ENCODE results near the gene MIEF1.
"Not testable (repeated sequence)": the region's sequence is repeated elsewhere in the genome, so short reads cannot be mapped to it uniquely, and the experiment has no call there.

MIEF1 gene

DNA sequence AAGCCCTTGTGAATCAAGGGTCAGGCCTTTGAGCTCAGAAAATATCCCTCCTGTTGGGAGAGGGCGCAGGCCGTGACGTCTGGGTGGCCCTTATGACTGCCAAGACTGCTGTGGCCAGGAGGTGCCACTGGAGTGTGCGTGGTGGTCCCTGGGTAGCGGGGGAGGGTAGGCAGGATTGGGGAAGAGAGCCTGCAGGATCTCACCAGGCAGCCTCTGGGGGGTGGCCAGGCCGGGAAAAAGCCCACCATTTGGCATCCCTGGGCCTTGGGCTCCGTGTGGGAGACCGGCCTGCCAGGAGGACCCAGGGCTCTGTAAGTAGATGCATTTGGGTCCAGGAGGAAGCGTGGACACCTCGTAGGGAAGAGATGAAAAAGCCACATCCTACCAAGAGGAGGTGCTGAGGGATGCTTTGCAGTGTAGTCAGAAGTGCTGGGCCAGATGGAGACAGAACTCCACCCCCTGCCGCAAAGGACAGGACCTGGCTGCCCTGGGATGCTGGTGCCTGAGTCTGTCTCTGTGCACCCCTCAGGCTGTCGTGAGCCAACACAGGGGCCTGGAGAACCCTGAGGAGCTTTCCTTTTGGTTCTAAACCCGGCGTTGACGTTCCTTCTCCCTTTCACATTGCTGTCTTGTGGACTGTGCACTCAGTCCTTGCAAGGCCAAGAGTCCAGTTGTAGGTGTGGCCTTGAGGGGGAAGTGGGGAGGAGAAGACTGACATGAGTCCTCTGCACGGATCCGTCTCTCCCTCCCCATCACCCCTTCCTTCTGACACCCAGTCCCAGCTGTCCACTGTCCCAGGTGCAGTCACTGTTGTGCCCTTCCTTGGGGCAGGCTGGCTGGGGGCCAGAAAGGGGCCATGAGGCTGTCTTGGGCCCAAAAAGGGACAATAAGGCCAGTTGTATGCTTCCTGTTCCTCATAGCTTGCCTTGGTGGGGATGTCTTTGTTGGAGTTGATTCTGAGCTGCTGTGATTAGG, 12.7 kb upstream of the MIEF1 start:
- H3K27ac ChIP-seq = no peak overlapping the region
- DNase-seq (ENCODE audit: low read depth, low spot score) = no peak

DNA sequence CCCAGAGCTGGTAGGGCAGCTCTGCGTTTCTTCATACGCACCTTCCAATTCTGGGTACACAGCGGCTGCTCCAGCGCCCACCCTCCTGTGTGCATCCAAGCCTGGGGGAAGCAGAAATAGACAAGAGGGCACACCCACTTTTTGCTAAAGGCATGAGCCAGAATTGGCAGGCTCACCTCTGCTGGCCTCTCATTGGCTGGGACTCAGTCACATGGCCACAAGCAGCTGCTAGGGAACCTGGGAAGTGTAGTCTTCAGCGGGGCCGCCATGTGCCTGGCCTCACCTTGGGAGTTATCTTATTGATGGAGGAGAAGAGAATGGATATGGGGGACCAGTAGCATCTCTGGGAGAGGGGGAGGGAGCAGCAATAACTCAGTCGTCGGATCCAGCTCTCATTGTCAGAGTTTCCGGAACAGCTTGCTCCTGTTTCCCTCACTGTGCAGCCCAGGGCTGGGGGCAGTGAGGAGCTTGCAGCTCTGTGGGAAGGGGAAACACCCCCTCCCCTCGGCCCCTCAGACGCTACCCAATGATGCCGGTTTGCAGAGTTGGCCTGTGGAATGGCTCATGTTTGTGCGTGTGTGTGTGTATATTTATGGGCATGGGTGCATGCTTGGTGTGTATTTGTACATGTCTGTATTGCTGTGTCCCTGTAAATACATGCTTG, 11.8 kb upstream of the MIEF1 start:
- H3K27ac ChIP-seq = no peak overlapping the region
- DNase-seq (ENCODE audit: low read depth, low spot score) = no peak

DNA sequence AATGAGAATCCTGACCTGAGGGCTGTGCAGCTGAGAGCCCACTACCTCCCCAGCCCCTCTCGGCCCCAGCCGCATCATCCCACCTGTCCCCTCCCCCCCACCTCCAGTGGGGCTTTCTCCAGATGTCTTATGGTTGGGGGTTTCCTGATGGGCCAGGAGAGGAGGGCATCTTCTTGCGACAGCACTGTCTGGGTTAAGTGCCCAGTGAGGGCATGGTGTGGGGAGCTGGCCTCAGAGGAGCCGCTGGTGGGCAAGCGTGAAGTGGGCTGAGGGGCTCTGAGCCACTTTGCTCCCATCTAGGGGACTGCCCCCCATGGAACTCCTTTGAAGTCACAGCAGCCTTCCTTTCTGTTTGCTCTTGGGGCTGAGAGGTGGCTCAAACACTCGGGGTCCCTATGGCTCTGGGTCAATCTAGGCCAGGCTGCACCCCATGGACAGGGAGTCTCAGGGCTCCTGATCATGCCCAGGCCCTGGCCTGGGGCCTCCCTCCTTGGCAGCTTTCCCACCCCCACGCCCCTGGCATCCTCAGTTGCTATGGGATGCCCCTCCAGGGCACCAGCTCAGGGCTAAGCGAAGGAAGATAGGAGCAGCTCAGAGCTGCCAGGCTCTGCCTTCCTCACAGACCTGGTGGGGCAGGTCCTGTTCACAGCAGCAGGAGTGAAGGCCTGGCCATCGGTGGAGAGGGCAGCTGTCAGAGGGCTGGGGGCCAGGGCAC, 11.0 kb upstream of the MIEF1 start:
- no peak for DNase-seq (ENCODE audit: low read depth, low spot score)
- no peak overlapping the region for H3K27ac ChIP-seq

DNA sequence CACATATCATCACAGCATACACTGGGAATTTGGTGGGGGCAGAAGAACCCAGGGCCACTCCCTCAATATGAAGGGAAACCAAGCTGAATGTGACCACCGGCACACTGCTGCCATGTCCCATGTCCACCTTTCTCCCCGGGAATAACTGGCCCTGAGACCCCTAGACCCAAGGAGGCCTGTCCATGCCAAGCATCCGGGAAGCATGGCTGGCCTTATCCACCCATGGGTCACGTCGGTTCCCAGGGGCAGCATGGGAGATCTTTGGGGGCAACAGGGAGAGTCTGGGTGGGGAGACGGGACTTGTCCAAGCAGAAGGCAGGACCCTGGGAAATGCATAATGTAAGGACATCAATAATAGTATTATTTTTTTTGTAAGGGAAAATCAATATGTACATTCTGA, 10.4 kb upstream of the MIEF1 start:
- no peak overlapping the region for H3K27ac ChIP-seq
- DNase-seq (ENCODE audit: low read depth, low spot score) = no peak

DNA sequence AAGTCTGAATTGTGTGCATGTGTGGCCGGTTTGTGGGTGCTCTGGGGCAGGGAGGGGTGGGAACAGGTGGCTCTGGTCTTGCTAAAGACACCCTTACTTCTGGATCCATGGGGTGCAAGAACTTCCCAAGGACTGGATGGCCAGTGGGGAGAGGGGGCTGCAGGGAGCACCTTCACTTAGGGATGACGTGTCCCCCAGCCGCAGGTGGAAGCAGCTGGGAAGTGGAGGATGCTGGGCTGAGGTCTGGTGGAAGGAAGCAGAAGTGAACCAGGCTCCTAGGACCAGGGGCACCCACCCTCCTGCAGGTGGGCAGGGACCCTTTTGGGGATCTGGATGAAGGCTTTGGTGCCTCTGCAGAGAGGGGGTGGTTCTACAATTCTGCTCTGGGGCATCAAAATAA, 9.9 kb upstream of the MIEF1 start:
- no peak for DNase-seq (ENCODE audit: low read depth, low spot score)
- no peak overlapping the region for H3K27ac ChIP-seq

DNA sequence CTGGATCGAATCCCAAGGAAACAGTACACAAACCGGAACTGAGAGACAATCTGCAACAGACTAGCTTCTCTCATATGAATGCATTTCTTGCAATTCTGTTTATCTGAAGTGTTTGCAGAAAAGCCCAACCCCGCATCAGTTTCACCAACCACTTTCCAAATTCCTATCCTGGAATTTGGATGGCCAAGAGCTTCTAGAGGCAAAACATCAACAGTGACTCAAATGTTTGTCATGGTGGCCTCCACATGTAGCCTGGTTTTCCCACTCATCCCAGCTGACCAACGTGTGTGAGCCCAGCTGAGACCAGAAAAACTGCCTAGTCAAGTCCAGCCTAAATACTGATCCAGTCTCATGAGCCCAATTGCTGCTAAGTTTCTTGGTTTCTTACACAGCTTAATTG, 8.3 kb upstream of the MIEF1 start:
- DNase-seq (ENCODE audit: low read depth, low spot score) = no peak
- H3K27ac ChIP-seq = no peak overlapping the region

DNA sequence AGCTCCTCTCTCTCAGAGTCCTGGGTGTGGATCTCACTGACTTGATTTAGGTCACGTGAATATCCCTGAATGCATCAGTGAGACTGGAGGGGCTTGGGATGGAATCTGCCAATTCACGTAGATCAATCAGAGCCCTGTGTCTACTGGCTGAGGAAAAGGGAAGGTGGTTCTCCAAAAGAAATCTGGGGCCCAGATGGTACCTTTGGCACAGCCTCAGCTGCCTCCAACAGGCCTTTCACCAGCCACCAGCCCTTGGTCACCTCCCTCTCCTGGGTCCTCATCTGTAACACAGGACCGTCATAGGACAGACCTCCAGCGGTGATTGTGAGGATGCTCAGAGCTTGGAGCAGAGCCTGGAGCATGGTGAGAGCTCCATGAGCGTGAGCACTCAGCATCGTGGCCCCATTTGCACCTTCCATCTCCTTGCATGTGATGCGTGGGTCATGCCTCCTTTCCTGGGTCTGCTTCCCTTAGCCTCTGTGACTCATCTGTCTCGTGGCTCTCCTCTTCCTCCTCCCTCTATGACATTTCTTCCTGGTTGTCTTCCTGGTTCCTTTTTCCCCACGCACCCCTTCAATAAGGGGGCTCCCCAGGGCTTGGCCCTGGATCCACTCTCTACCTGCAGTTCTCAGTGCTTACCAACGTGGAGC, 7.5 kb upstream of the MIEF1 start:
- DNase-seq (ENCODE audit: low read depth, low spot score) = no peak
- H3K27ac ChIP-seq = no peak overlapping the region

DNA sequence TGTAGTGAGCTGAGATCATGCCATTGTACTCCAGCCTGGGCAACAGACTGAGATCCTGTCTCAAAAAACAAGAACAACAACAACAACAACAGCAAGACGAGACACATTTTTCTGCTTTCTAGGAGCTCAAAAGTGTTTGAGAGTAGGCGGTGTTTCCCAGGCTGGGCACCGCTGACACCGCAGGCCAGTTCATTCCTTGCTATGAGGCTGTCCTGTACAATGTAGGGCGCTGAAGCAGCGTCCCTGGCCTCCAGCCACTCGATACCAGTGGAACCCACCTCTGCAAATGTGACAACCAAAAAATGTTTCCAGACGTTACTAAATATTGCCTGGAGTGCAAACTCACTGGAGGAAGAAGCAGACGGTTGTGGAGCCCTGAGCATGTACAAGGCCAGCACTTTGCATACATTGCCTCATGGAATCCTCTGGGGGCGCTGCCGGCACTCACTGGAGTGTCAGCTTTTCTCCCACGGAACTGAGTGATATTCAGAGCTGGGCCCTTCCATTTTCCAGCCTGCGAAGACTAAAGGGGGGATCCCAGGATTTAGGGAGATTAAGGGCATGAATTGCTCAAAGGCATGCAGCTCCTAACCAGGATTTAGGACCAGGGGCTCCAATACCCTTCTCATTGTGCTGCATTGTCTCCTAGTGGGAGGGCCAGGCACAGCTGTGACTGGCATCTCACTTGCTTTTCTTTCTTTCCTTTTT, 5.8 kb upstream of the MIEF1 start:
- no peak for DNase-seq (ENCODE audit: low read depth, low spot score)
- no peak overlapping the region for H3K27ac ChIP-seq

DNA sequence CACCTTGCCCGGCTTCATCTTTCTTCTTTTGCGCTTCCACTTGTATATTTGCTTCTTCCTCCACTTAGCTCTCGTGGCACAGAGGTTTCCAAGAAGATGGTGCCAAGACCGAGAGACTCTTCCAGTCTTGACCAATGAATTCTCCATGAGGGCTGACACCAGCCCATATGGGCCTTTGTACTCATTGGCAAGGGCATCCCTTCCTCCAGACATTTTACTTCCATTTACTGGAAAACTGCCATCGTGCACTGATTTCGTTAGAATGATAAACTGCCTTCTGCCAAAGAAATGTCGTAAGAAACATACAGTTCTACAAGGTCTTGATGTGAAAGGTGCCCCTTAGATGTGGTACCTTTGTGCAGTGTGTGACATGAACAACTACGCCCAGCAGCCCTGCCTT, 4.7 kb upstream of the MIEF1 start:
- H3K27ac ChIP-seq = no peak overlapping the region
- no peak for DNase-seq (ENCODE audit: low read depth, low spot score)

DNA sequence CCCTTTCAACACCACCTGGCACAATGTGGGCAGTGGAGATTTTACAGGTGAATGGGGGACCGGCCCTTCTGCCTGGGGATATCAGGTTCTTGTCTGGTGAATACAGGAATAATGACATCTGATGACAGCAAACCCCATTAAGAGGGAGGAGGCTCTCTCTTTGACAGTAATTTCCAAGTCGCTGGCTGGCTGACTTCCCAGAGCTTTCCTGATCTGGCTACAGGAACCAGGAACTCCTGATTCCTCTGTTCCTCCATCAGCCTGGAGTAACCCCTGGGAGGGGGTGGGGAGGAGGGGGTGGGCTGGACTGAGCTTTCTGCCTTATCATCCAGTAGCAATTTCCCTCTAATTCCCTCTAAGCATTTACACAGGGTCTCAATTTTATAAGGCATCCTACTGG, 3.7 kb upstream of the MIEF1 start:
- H3K27ac ChIP-seq = no peak overlapping the region
- no peak for DNase-seq (ENCODE audit: low read depth, low spot score)

DNA sequence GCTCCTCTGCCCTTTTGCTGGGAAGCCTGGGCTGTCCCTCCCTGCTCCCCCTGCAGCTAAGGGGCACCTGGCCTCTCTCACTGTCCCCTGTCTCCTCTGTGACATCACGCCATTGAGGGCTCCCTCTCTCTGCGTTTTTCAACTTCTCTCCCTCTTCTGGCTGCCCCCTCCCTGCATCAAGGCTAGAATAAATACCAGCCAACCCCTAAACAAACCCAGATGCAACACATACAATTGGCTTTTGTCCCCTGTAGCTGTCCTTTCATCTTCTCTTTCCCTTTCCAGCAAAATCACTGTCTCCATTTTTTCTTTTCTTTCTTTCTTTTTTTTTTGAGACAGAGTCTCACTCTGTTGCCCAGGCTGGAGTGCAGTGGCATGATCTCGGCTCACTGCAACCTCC, 3.3 kb upstream of the MIEF1 start:
- DNase-seq (ENCODE audit: low read depth, low spot score) = no peak
- no peak overlapping the region for H3K27ac ChIP-seq

DNA sequence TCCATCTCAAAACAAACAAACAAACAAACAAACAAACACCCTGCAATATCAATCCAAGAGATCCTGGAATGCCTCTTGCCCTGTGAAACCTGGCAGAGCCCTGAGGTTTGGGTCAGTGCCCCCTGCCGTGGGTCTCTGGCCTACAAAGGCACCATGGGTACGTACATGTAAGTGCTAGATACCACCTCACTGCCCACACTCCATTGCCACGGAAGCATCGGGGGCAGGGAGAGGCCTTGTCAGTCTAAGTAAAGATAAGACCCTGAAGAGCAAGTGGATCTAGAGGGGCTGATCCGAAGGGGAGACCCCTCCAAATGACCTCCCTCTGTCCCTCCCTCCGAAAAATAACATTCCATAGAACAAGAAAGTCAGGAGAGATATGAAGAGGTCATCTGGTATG, 2.0 kb upstream of the MIEF1 start:
- no peak overlapping the region for H3K27ac ChIP-seq
- no peak for DNase-seq (ENCODE audit: low read depth, low spot score)

DNA sequence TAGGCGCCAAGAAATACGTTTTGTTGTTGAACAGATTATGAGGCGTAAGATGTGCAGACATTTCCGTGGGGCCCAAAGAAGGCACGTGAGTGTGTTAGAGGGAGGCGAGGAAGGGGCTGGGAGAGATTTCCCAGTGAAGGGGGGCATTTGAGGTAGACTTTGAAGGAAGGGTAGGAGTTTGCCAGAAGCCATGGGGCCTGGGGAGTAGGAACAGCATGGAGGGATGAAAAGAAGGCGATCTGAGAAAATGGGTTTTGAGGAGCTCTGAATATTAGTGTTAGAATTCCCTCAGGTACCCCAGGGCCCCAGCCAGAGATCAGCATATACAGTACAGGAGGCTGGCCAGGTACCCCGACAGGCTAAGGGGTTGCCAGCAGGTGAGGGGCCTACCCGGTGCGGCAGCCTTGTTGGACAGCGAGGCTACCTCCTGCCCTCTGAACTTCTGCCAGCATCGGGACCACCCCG, 414 bp upstream of the MIEF1 start:
- no peak for DNase-seq (ENCODE audit: low read depth, low spot score)
- no peak overlapping the region for H3K27ac ChIP-seq

DNA sequence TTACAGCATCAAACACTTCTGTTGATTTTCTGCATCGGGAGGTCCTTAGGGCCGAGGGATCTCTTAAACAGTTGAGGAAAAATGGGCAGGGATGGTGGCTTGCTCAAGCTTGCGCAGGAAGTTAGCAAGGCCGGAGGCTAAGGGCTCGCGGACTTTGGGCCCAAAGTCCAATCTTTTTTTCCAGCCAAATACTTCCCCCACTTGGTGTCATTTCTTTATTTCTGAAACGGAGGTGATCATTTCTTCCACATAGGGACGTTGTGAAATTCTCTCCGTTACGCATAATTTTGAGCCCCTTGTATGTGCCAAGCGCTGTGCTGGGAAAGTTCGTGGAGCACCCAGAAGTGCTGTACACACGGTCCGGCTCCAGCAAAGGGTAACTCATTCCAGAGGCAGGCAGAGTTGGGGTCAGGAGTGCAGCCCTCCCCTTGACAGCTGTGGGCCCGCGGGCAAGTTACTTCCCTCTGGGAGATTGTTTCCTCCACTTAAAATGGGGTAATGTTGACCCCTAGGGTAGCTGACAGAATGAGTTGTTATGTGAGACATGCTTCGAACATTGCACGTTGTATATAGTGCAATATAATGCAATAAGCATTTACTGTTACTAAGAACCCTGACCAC, 809 bp downstream of the MIEF1 start:
- H3K27ac ChIP-seq = peak overlapping the region; percentile 46
- no peak for DNase-seq (ENCODE audit: low read depth, low spot score)

DNA sequence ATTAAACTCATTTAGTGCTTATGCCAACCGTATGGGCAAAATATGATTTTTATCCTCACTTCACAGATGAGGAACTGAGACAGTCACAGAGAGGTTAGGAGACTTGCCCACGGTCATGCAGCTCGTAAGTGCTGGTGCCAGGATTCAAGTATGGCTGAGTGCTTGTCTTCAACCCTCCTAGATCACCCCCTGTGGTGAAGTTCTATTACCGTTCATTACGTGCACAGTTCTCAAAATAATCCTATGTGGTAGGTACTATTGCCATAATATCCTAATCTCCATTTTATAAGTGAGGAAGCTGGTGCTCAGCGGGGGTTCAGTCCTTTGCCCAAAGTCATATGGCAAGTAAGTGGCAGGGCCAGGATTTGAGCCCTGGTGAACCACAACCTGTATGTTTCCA, 1.5 kb downstream of the MIEF1 start:
- peak overlapping the region; percentile 46 for H3K27ac ChIP-seq

DNA sequence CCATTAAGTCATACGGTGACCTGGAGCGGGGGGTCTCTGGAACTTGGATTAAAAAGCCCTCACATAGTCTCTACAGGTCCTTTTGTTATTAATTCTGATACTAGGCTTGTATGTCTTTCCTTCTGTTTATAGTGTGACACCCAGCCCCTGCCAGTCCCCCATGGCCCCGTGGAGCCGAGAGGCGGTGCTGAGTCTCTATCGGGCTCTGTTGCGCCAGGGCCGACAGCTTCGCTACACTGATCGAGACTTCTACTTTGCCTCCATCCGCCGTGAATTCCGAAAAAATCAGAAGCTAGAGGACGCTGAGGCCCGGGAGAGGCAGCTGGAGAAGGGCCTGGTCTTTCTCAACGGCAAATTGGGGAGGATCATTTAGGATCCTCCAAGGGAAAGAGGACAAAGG, 2.0 kb downstream of the MIEF1 start:
- DNase-seq (ENCODE audit: low read depth, low spot score) = no peak
- H3K27ac ChIP-seq = no peak overlapping the region

More for the DNA sequence above, 1.5 kb downstream of the MIEF1 start:
- DNase-seq (ENCODE audit: low read depth, low spot score) = no peak

DNA sequence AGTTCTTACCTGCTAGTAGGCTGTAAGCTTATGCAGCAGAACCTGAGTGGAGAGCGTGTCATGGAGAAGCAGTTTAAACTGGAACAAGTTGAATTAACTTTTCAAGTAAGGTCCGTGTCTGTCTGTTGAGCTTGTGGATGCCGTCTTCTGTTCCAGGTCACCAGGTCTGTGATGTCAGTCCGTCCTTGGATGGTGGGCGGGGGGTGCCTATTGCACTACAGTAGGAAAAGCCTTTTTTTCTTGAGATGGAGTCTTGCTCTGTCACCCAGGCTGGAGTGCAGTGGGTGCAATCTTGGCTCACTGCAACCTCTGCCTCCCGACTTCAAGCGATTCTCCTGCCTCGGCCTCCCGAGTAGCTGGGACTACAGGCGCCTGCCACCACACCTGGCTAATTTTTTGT, 4.9 kb downstream of the MIEF1 start:
- not testable (repeated sequence) for DNase-seq (ENCODE audit: low read depth, low spot score); H3K27ac ChIP-seq

DNA sequence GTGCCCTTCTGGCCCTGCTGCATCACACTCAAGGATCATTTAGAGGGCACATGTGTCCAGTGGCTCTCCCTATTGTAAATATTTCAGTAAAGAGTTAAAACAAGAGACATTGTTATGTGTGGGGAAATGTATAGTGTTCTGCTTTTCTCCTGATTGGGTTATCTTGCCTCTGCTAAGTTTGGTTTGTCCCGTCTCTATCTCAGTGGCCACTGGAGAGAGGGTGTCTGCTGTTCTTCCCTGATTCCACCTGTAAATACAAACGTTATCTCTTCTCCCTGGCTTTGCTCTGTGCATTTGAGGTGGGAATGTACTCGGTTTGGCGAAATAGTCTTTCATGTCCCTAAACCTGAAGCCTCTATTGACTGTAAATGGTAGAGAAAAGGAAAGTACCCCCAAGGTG, 6.3 kb downstream of the MIEF1 start:
- no peak overlapping the region for H3K27ac ChIP-seq
- no peak for DNase-seq (ENCODE audit: low read depth, low spot score)

DNA sequence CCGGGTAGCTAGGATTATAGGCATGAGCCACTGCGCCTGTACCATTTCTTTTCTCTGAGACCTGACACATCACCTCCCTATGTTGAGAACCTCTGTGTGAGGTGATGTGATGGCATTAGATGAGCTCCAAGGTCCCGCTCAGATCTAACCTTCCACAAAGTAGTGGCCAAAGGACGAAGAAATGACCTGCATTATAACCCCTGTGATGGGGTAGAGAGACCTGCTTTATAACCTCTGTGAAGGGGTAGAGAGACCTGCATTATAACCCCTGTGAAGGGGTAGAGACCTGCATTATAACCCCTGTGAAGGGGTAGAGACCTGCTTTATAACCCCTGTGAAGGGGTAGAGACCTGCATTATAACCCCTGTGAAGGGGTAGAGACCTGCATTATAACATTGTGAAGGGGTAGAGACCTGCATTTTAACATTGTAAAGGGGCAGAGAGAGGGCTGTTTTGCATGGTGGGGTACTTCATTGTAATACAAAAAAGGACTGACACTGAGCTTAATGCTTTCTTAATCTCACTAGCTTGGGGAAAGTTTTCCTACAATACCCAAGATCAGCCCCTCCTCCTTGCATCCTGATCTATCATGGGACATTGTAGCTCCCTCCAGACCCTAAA, 8.5 kb downstream of the MIEF1 start:
- no peak for DNase-seq (ENCODE audit: low read depth, low spot score)
- H3K27ac ChIP-seq = no peak overlapping the region

Data from epithelial cell of prostate (primary cell).